WTC11 (cell line): ENCODE results near the gene STAMBPL1. TPM values are rescaled to one million over a fixed set of nuclear protein-coding genes. Genes with fewer than 3 reads are reported as not detected.

Experiments used
- ATAC-seq: fragments of 200-7000 bp; cut with Tn5 transposase; 2 replicates; pipeline ENCODE4 v1.10.0; 2021; ENCODE audit warnings: mild to moderate bottlenecking, moderate library complexity
- CTCF ChIA-PET: fragments of 300-600 bp; sonication (Branson Sonifier 250); formaldehyde crosslinking; loops from one replicate; lab custom pipeline; 2021; ENCODE audit warnings: antibody characterized with exemption; lab: Charles Lee
- POLR2A ChIA-PET: fragments of 350-600 bp; sonication (Branson Sonifier 250); formaldehyde crosslinking; loops from one replicate; lab custom pipeline; 2021; ENCODE audit warnings: antibody characterized with exemption; lab: Charles Lee
- DNase-seq: peaks from one replicate; pipeline ENCODE4 v3.0.0; 2021; ENCODE audit warnings: low spot score
- H3K27ac Mint-ChIP-seq: 2 replicates; pipeline ENCODE4 v1.8.0; 2021; ENCODE audit warnings: mixed read lengths
- H3K27me3 Mint-ChIP-seq: 2 replicates; pipeline ENCODE4 v1.8.0; 2021; ENCODE audit warnings: low read depth, mild to moderate bottlenecking, moderate library complexity, mixed read lengths
- H3K36me3 Mint-ChIP-seq: 2 replicates; pipeline ENCODE4 v1.8.0; 2021; ENCODE audit warnings: mixed read lengths
- H3K4me1 Mint-ChIP-seq: 2 replicates; pipeline ENCODE4 v1.8.0; 2022; ENCODE audit warnings: mixed read lengths
- H3K4me3 Mint-ChIP-seq: 2 replicates; pipeline ENCODE4 v1.8.0; 2021; ENCODE audit warnings: mild to moderate bottlenecking, moderate library complexity, mixed read lengths
- H3K9me3 Mint-ChIP-seq: 2 replicates; pipeline ENCODE4 v1.8.0; 2021; ENCODE audit warnings: mixed read lengths
- ATF2 ChIP-seq: sonication (generic); formaldehyde crosslinking; IDR thresholded peaks from 2 replicates; pipeline ENCODE4 v1.8.1; 2022; ENCODE audit warnings: low read depth, missing genetic modification reagents, borderline replicate concordance
- ATF3 ChIP-seq: sonication (generic); formaldehyde crosslinking; conservative IDR thresholded peaks from 2 replicates; pipeline ENCODE4 v1.8.1; 2022; ENCODE audit warnings: mild to moderate bottlenecking, missing genetic modification reagents
- E2F1 ChIP-seq: sonication (generic); formaldehyde crosslinking; IDR thresholded peaks from 2 replicates; pipeline ENCODE4 v1.8.0; 2022; ENCODE audit warnings: mild to moderate bottlenecking, missing genetic modification reagents
- E2F4 ChIP-seq: sonication (generic); formaldehyde crosslinking; IDR thresholded peaks from 2 replicates; pipeline ENCODE4 v1.8.1; 2022; ENCODE audit warnings: low read depth, mild to moderate bottlenecking, moderate library complexity, missing genetic modification reagents, borderline replicate concordance
- ELF4 ChIP-seq: sonication (generic); formaldehyde crosslinking; IDR thresholded peaks from 2 replicates; pipeline ENCODE4 v1.8.1; 2022; ENCODE audit warnings: low read depth, mild to moderate bottlenecking, moderate library complexity, missing genetic modification reagents
- ETV6 ChIP-seq: sonication (generic); formaldehyde crosslinking; IDR thresholded peaks from 2 replicates; pipeline ENCODE4 v1.8.1; 2022; ENCODE audit warnings: mild to moderate bottlenecking, missing genetic modification reagents
- GABPB1 ChIP-seq: sonication (generic); formaldehyde crosslinking; IDR thresholded peaks from 2 replicates; pipeline ENCODE4 v1.8.1; 2023; ENCODE audit warnings: mild to moderate bottlenecking, missing genetic modification reagents
- GTF2I ChIP-seq: fragments of 250-450 bp; sonication (Bioruptor Pico); conservative IDR thresholded peaks from 2 replicates; pipeline ENCODE4 v1.4.0; 2021; ENCODE audit warnings: mild to moderate bottlenecking
- HMGXB4 ChIP-seq: sonication (generic); formaldehyde crosslinking; IDR thresholded peaks from 2 replicates; pipeline ENCODE4 v1.8.1; 2023; ENCODE audit warnings: mild to moderate bottlenecking, moderate library complexity, missing genetic modification reagents
- JUN ChIP-seq: sonication (generic); formaldehyde crosslinking; IDR thresholded peaks from 2 replicates; pipeline ENCODE4 v1.8.0; 2023; ENCODE audit warnings: mild to moderate bottlenecking, missing genetic modification reagents
- NFYB ChIP-seq: sonication (generic); formaldehyde crosslinking; conservative IDR thresholded peaks from 2 replicates; pipeline ENCODE4 v1.8.0; 2022; ENCODE audit warnings: low read depth, missing genetic modification reagents
- SOX15 ChIP-seq: fragments of 250-450 bp; sonication (Bioruptor Pico); IDR thresholded peaks from 2 replicates; pipeline ENCODE4 v1.9.0; 2021; ENCODE audit warnings: mild to moderate bottlenecking
- TP53 ChIP-seq: sonication (generic); formaldehyde crosslinking; IDR thresholded peaks from 2 replicates; pipeline ENCODE4 v1.8.1; 2023; ENCODE audit warnings: mild to moderate bottlenecking, missing genetic modification reagents
- USF1 ChIP-seq: sonication (generic); formaldehyde crosslinking; IDR thresholded peaks from 2 replicates; pipeline ENCODE4 v1.8.0; 2022; ENCODE audit warnings: mild to moderate bottlenecking, missing genetic modification reagents
- USF2 ChIP-seq: sonication (generic); formaldehyde crosslinking; IDR thresholded peaks from 2 replicates; pipeline ENCODE4 v1.8.1; 2023; ENCODE audit warnings: mild to moderate bottlenecking, missing genetic modification reagents, moderate library complexity
- ZNF263 ChIP-seq: sonication (generic); formaldehyde crosslinking; IDR thresholded peaks from 2 replicates; pipeline ENCODE4 v1.8.1; 2022; ENCODE audit warnings: low read depth, mild to moderate bottlenecking, moderate library complexity, missing genetic modification reagents
- ZNF281 ChIP-seq: sonication (generic); formaldehyde crosslinking; IDR thresholded peaks from 2 replicates; pipeline ENCODE4 v1.8.0; 2023; ENCODE audit warnings: mild to moderate bottlenecking, missing genetic modification reagents
- ZNF671 ChIP-seq: fragments of 250-450 bp; sonication (Bioruptor Pico); IDR thresholded peaks from 2 replicates; pipeline ENCODE4 v1.8.0; 2021; ENCODE audit warnings: mild to moderate bottlenecking
- ZSCAN18 ChIP-seq: fragments of 250-450 bp; sonication (Bioruptor Pico); IDR thresholded peaks from 2 replicates; pipeline ENCODE4 v2.1.2; 2022; ENCODE audit warnings: mild to moderate bottlenecking, moderate library complexity
- total RNA-seq: library from RNA; stranded (reverse); gene quantifications from 3 replicates; pipeline ENCODE4 v1.2.3, GENCODE V29; 2021

STAMBPL1 gene
- total RNA-seq, 1 experiment from 2014 or later: 3.9 TPM

GRCh38 chr10:88962336-88962735 is 82.3 kb downstream of the STAMBPL1 start:
- H3K27ac Mint-ChIP-seq: no peak overlapping the region
- H3K4me3 Mint-ChIP-seq: no peak overlapping the region
- no peaks in the 10 kb centered on the region for H3K36me3 Mint-ChIP-seq
- ChIA-PET CTCF (interaction anchor here (1.0 to 1.6 kb wide), 2 partner anchors 25 to 30 kb away, joined by 3 to 4 read pairs; no protein-coding TSS in a partner anchor), POLR2A (no interaction called here)
- no peaks in the 10 kb centered on the region for H3K27me3 Mint-ChIP-seq
- no peaks in the 10 kb centered on the region for H3K9me3 Mint-ChIP-seq
- DNase-seq: no peak
- peaks cover 22% of the 10 kb centered on the region for H3K4me1 Mint-ChIP-seq
- TF ChIP-seq USF1 (CRISPR knock-in tag) (no peak), HMGXB4 (no peak), TP53 (CRISPR knock-in tag) (no peak), ZNF281 (CRISPR knock-in tag) (no peak), JUN (CRISPR knock-in tag) (no peak), ELF4 (CRISPR knock-in tag) (no peak), NFYB (CRISPR knock-in tag) (no peak), E2F4 (CRISPR knock-in tag) (no peak), SOX15 (no peak)
- ATAC-seq: no peak

- no peak overlapping the region for H3K27ac Mint-ChIP-seq
- H3K27me3 Mint-ChIP-seq: no peaks in the 10 kb centered on the region
- ChIA-PET POLR2A (no interaction called here), CTCF (interaction anchor here (1.2 to 1.6 kb wide), 2 partner anchors 29 to 31 kb away, joined by 4 to 6 read pairs; no protein-coding TSS in a partner anchor)
- H3K9me3 Mint-ChIP-seq: no peaks in the 10 kb centered on the region
- H3K36me3 Mint-ChIP-seq: no peaks in the 10 kb centered on the region
- H3K4me3 Mint-ChIP-seq: no peak overlapping the region
- ATAC-seq: no peak
- H3K4me1 Mint-ChIP-seq: peaks cover 22% of the 10 kb centered on the region
- DNase-seq: no peak
- TF ChIP-seq GABPB1 (no peak), ATF3 (CRISPR knock-in tag) (no peak), ETV6 (CRISPR knock-in tag) (no peak), ZNF671 (CRISPR knock-in tag) (no peak), NFYB (CRISPR knock-in tag) (no peak), E2F4 (CRISPR knock-in tag) (no peak), E2F1 (CRISPR knock-in tag) (no peak), ZNF263 (CRISPR knock-in tag) (no peak), ZSCAN18 (CRISPR knock-in tag) (no peak), ATF2 (CRISPR knock-in tag) (no peak), USF2 (CRISPR knock-in tag) (no peak), GTF2I (no peak)
Observed at GRCh38 chr10:88963318-88963717, 83.3 kb downstream of the STAMBPL1 start.
